PC-3 (cell line): ENCODE measurements around the gene TRRAP.

ENCODE experiments used
- CTCF ChIP-seq: fragments of 300-600 bp; sonication (generic); conservative IDR thresholded peaks from 2 replicates; pipeline ENCODE4 v1.5.1; 2017; ENCODE audit warnings: antibody characterized with exemption, low read depth, mild to moderate bottlenecking, low read length
- EZH2 ChIP-seq: fragments of 300-600 bp; sonication (generic); IDR thresholded peaks from one replicate; pipeline ENCODE4 v1.6.1; 2017; ENCODE audit warnings: antibody characterized with exemption, mild to moderate bottlenecking, low read length; ENCODE audit not compliant: unreplicated experiment
- EZH2phosphoT487 ChIP-seq: fragments of 300-600 bp; sonication (generic); IDR thresholded peaks from 2 replicates; pipeline ENCODE4 v1.6.1; 2018; ENCODE audit warnings: mild to moderate bottlenecking, antibody characterized with exemption, low read length, borderline replicate concordance

DNA sequence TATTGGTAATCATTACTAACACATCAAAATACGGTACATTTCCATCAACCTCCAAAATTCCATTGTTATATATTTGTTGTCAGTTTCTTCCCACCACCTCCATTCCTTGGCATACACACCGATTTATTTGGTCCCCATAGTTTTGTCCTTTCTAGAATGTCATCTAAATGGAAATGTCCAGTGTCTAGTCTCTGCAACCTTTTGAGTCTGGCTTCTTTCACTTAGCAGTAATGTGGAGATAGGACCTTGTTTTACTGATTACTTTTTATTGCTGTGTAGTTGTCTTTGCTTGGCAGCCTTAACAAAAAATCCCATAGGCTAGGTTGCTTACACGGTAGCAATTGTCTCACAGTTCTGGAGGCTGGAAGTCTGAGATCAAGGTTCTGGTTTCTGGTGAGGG lies 22.5 kb downstream of the TRRAP start:
- TF ChIP-seq EZH2: no peak
- no peak for TF ChIP-seq CTCF
- TF ChIP-seq EZH2phosphoT487: no peak
